Gastrocnemius medialis (tissue), 4 donors: ENCODE results near the gene SYNJ2. TPM values are rescaled to one million over a fixed set of nuclear protein-coding genes. Genes with fewer than 3 reads are reported as not detected.

Source experiments
- ATAC-seq, 2 donors: fragments of 150-250 bp; one replicate each; pipeline ENCODE4 v1.9.1; 2016
- DNase-seq, 2 donors: peaks; one replicate each; pipeline ENCODE4 v3.0.0-alpha.2; 2019
- H3K27ac ChIP-seq, 4 donors: fragments of 200-600 bp; sonication (generic); 1 replicate in 1 of 4; 2 replicates in 3 of 4; pipeline ENCODE4 v1.5.1; 2016 to 2018; ENCODE audit warnings: mild to moderate bottlenecking in 2 of 4, moderate library complexity in 1 of 4
- H3K27me3 ChIP-seq, 3 donors: fragments of 200-600 bp; sonication (generic) in 2 of 3; 1 replicate in 1 of 3; 2 replicates in 2 of 3; pipeline versions ENCODE4 v1.5.1 to v1.6.0; 2016 to 2019; ENCODE audit warnings: mild to moderate bottlenecking in 1 of 3, moderate library complexity in 1 of 3
- H3K36me3 ChIP-seq, 2 donors: fragments of 200-600 bp; sonication (generic) in 1 of 2; one replicate each; pipeline ENCODE4 v1.5.1; 2017 to 2018
- H3K4me1 ChIP-seq, 2 donors: fragments of 200-600 bp; sonication (generic) in 1 of 2; one replicate each; pipeline ENCODE4 v1.5.1; 2016 to 2017; ENCODE audit warnings: mild to moderate bottlenecking in 2 of 2
- H3K4me3 ChIP-seq, 4 donors: fragments of 200-600 bp; sonication (generic) in 3 of 4; 1 replicate in 1 of 4; 2 replicates in 3 of 4; pipeline ENCODE4 v1.5.1; 2016 to 2019; ENCODE audit warnings: mild to moderate bottlenecking in 2 of 4
- H3K9me3 ChIP-seq, 3 donors: fragments of 200-600 bp; sonication (generic) in 2 of 3; 1 replicate in 1 of 3; 2 replicates in 2 of 3; pipeline ENCODE4 v1.5.1; 2016 to 2019
- CTCF ChIP-seq, 5 experiments: fragments of 450-650 bp in 3 of 5; fragments of 200-600 bp in 2 of 5; sonication (generic) in 2 of 5; IDR thresholded peaks in 4 of 5; conservative IDR thresholded peaks in 1 of 5; 1 replicate in 4 of 5; 2 replicates in 1 of 5; pipeline ENCODE4 v1.5.1; 2016 to 2019; ENCODE audit warnings: antibody characterized with exemption in 5 of 5, mild to moderate bottlenecking in 3 of 5, moderate library complexity in 3 of 5
- POLR2A ChIP-seq, 2 donors: fragments of 450-650 bp; IDR thresholded peaks; one replicate each; pipeline ENCODE4 v1.6.1; 2017; ENCODE audit warnings: antibody characterized with exemption in 2 of 2, mild to moderate bottlenecking in 2 of 2, moderate library complexity in 2 of 2
- in situ Hi-C, 4 donors: fragments of 200-750 bp; cut with MboI; loops; one replicate each; pipeline versions ENCODE4 v1.15.0 to v1.8.0; 2017; ENCODE audit warnings: low sequenced_read_pairs in 4 of 4
- intact Hi-C: fragments of 100-400 bp; cut with DNase I; formaldehyde crosslinking; loops from one replicate; pipeline ENCODE4 v1.15.1; 2023; ENCODE audit warnings: low total_unique reads
- total RNA-seq, 4 donors: library from RNA; depleted of rRNA; stranded (reverse); fragments of >200 nt; gene quantifications; one replicate each; pipeline versions ENCODE4 v1.1.0 to v1.2.3, GENCODE V29; 2016

The SYNJ2 gene
- total RNA-seq, 4 donors from 2014 or later = 3.9 to 17.0 (median 7.0) TPM

GRCh38 chr6:158060455-158061360, 79.0 kb downstream of the SYNJ2 start:
- in situ Hi-C loops (loop anchor here in 1 of 4 donors (10.0 kb wide), 1 partner anchor 76 kb away; the partner anchor contains the start of gene SYNJ2), intact Hi-C loops (loop anchor here (2.0 kb wide), 1 partner anchor 18 kb away; no protein-coding TSS in a partner anchor)
- ATAC-seq = peak; percentile 85 to 87
- H3K27me3 ChIP-seq = no peaks in the 10 kb centered on the region
- H3K36me3 ChIP-seq = no peaks in the 10 kb centered on the region
- DNase-seq = peak; percentile 78 to 88
- TF ChIP-seq CTCF (IDR thresholded peaks at IDR 0.05 in 4 of 5, conservative IDR thresholded peaks at IDR 0.05 in 1 of 5) (no peak), POLR2A (IDR thresholded peaks at IDR 0.05) (peak; percentile 15)
- peak overlapping the region in 2 of 4 donors; percentile 17 to 33 for H3K4me3 ChIP-seq
- peak overlapping the region; percentile 71 to 87 (median 80) for H3K27ac ChIP-seq
- peaks cover 13 to 16% of the 10 kb centered on the region in 2 donors for H3K4me1 ChIP-seq
- no peaks in the 10 kb centered on the region for H3K9me3 ChIP-seq

- Histone ChIP-seq H3K27me3 (no peaks in the 10 kb centered on the region), H3K4me1 (peaks cover 13 to 16% of the 10 kb centered on the region in 2 donors), H3K9me3 (no peaks in the 10 kb centered on the region), H3K27ac (peak overlapping the region; percentile 71 to 87 (median 80)), H3K36me3 (no peaks in the 10 kb centered on the region), H3K4me3 (no peak overlapping the region)
- intact Hi-C loops (loop anchor here (2.0 kb wide), 1 partner anchor 19 kb away; no protein-coding TSS in a partner anchor), in situ Hi-C loops (loop anchor here in 1 of 4 donors (10.0 kb wide), 1 partner anchor 77 kb away; the partner anchor contains the start of gene SYNJ2)
- TF ChIP-seq POLR2A (IDR thresholded peaks at IDR 0.05) = no peak
- TF ChIP-seq CTCF (IDR thresholded peaks at IDR 0.05 in 4 of 5, conservative IDR thresholded peaks at IDR 0.05 in 1 of 5) = no peak
- ATAC-seq = no peak
- DNase-seq = no peak
Observed at GRCh38 chr6:158061361-158061708, 79.7 kb downstream of the SYNJ2 start.

GRCh38 chr6:158061709-158062461, 80.2 kb downstream of the SYNJ2 start:
- Histone ChIP-seq H3K9me3 (no peaks in the 10 kb centered on the region), H3K4me1 (peaks cover 13 to 16% of the 10 kb centered on the region in 2 donors), H3K4me3 (no peak overlapping the region), H3K36me3 (no peaks in the 10 kb centered on the region), H3K27ac (peak overlapping the region; percentile 71 to 87 (median 80)), H3K27me3 (no peaks in the 10 kb centered on the region)
- no peak for ATAC-seq
- intact Hi-C loops = loop anchor here (2.0 kb wide), 1 partner anchor 19 kb away; no protein-coding TSS in a partner anchor
- DNase-seq = no peak
- in situ Hi-C loops = loop anchor here in 1 of 4 donors (10.0 kb wide), 1 partner anchor 77 kb away; the partner anchor contains the start of gene SYNJ2
- TF ChIP-seq CTCF (IDR thresholded peaks at IDR 0.05 in 4 of 5, conservative IDR thresholded peaks at IDR 0.05 in 1 of 5) = no peak
- no peak for TF ChIP-seq POLR2A (IDR thresholded peaks at IDR 0.05)

- Histone ChIP-seq H3K4me3 (no peak overlapping the region), H3K9me3 (no peaks in the 10 kb centered on the region), H3K27me3 (no peaks in the 10 kb centered on the region), H3K36me3 (no peaks in the 10 kb centered on the region), H3K4me1 (peaks cover 13 to 16% of the 10 kb centered on the region in 2 donors), H3K27ac (no peak overlapping the region)
- DNase-seq = no peak
- intact Hi-C loops = no loop called here
- TF ChIP-seq CTCF (IDR thresholded peaks at IDR 0.05 in 4 of 5, conservative IDR thresholded peaks at IDR 0.05 in 1 of 5) (no peak), POLR2A (IDR thresholded peaks at IDR 0.05) (no peak)
- ATAC-seq = no peak
- in situ Hi-C loops = loop anchor here in 1 of 4 donors (10.0 kb wide), 1 partner anchor 79 kb away; the partner anchor contains the start of gene SYNJ2
Observed at GRCh38 chr6:158063736-158064135, 82.1 kb downstream of the SYNJ2 start.
